Osteocyte (in vitro differentiated cells): ENCODE data around the gene UCKL1. TPM values are rescaled to one million over a fixed set of nuclear protein-coding genes. Genes with fewer than 3 reads are reported as not detected.
A peak's percentile ranks its signal among the peaks of the same experiment; 100 is the strongest.

ENCODE experiments used
- DNase-seq: peaks from one replicate; pipeline ENCODE4 v3.0.0; 2021; ENCODE audit warnings: mixed read lengths; ENCODE audit not compliant: unreplicated experiment; ENCODE audit errors: extremely low spot score
- H3K27ac Mint-ChIP-seq: one replicate; pipeline ENCODE4 v1.8.0; 2021; ENCODE audit warnings: mild to moderate bottlenecking, mixed read lengths; ENCODE audit not compliant: unreplicated experiment
- H3K27me3 Mint-ChIP-seq: one replicate; pipeline ENCODE4 v1.8.0; 2021; ENCODE audit warnings: mixed read lengths; ENCODE audit not compliant: unreplicated experiment
- H3K36me3 Mint-ChIP-seq: one replicate; pipeline ENCODE4 v1.8.0; 2021; ENCODE audit warnings: mixed read lengths; ENCODE audit not compliant: unreplicated experiment
- H3K4me1 Mint-ChIP-seq: one replicate; pipeline ENCODE4 v1.8.0; 2021; ENCODE audit warnings: mixed read lengths; ENCODE audit not compliant: unreplicated experiment
- H3K4me3 Mint-ChIP-seq: one replicate; pipeline ENCODE4 v1.8.0; 2021; ENCODE audit warnings: mild to moderate bottlenecking, moderate library complexity, mixed read lengths; ENCODE audit not compliant: unreplicated experiment
- H3K9me3 Mint-ChIP-seq: one replicate; pipeline ENCODE4 v1.8.0; 2021; ENCODE audit warnings: mixed read lengths; ENCODE audit not compliant: unreplicated experiment
- CTCF ChIP-seq: fragments of 200-600 bp; sonication (generic); IDR thresholded peaks from 2 replicates; pipeline ENCODE4 v1.5.0; 2021; ENCODE audit warnings: antibody characterized with exemption, mild to moderate bottlenecking, moderate library complexity
- total RNA-seq: library from RNA; stranded (reverse); gene quantifications from 2 replicates; pipeline ENCODE4 v1.2.1, GENCODE V29; 2021

The UCKL1 gene
- total RNA-seq, 1 donor from 2014 or later: 35.9 TPM

- H3K36me3 Mint-ChIP-seq: peaks cover 2% of the 10 kb centered on the region
- H3K4me1 Mint-ChIP-seq: peaks cover 22% of the 10 kb centered on the region
- H3K4me3 Mint-ChIP-seq: peak overlapping the region; percentile 59
- no peaks in the 10 kb centered on the region for H3K27me3 Mint-ChIP-seq
- no peak overlapping the region for H3K27ac Mint-ChIP-seq
- no peak for DNase-seq
- no peaks in the 10 kb centered on the region for H3K9me3 Mint-ChIP-seq
- no peak for TF ChIP-seq CTCF
These were observed 14.7 kb upstream of the UCKL1 start for GRCh38 chr20:63970714-63971431.

- peak; percentile 88 for DNase-seq
- Mint-ChIP-seq H3K9me3 (no peaks in the 10 kb centered on the region), H3K4me3 (peak within 1 kb of the TSS; percentile 78), H3K27me3 (no peaks in the 10 kb centered on the region), H3K4me1 (peaks cover 22% of the 10 kb centered on the region), H3K36me3 (peaks cover 2% of the 10 kb centered on the region), H3K27ac (peak within 1 kb of the TSS; percentile 74)
- TF ChIP-seq CTCF: no peak
These were observed 13.9 kb upstream of the UCKL1 start, which contains the start of gene ZNF512B for GRCh38 chr20:63969838-63970713. Gene ZNF512B (minus strand): TSS chr20:63969930. CDS start chr20:63967950, 1,980 bp downstream.

- no peak for TF ChIP-seq CTCF
- H3K4me3 Mint-ChIP-seq: peak overlapping the region; percentile 78
- no peaks in the 10 kb centered on the region for H3K9me3 Mint-ChIP-seq
- H3K4me1 Mint-ChIP-seq: peaks cover 15% of the 10 kb centered on the region
- no peak for DNase-seq
- no peaks in the 10 kb centered on the region for H3K27me3 Mint-ChIP-seq
- H3K36me3 Mint-ChIP-seq: peaks cover 2% of the 10 kb centered on the region
- H3K27ac Mint-ChIP-seq: peak overlapping the region; percentile 74
These were observed 12.9 kb upstream of the UCKL1 start for GRCh38 chr20:63968928-63969760.

- peak overlapping the region; percentile 78 for H3K4me3 Mint-ChIP-seq
- no peak for DNase-seq
- H3K27me3 Mint-ChIP-seq: no peaks in the 10 kb centered on the region
- peaks cover 8% of the 10 kb centered on the region for H3K4me1 Mint-ChIP-seq
- no peaks in the 10 kb centered on the region for H3K9me3 Mint-ChIP-seq
- TF ChIP-seq CTCF: no peak
- peak overlapping the region; percentile 74 for H3K27ac Mint-ChIP-seq
- H3K36me3 Mint-ChIP-seq: peaks cover 2% of the 10 kb centered on the region
These were observed 12.1 kb upstream of the UCKL1 start for GRCh38 chr20:63968136-63968927.
